HEK293 (cell line): ENCODE data around the gene PACRG.

Experiments
- CTCF ChIP-seq: fragments of 450-650 bp; formaldehyde crosslinking; IDR thresholded peaks from 2 replicates; pipeline ENCODE4 v1.5.1; 2016; ENCODE audit warnings: missing biosample characterization, missing genetic modification characterization
- KLF10 ChIP-seq: fragments of 450-650 bp; IDR thresholded peaks from 2 replicates; pipeline ENCODE4 v1.5.1; 2018; ENCODE audit warnings: missing biosample characterization, mild to moderate bottlenecking, missing genetic modification characterization
- MYNN ChIP-seq: fragments of 450-650 bp; formaldehyde crosslinking; IDR thresholded peaks from 2 replicates; pipeline ENCODE4 v1.5.1; 2016; ENCODE audit warnings: missing biosample characterization, missing genetic modification characterization, borderline replicate concordance
- OSR2 ChIP-seq: fragments of 450-650 bp; formaldehyde crosslinking; IDR thresholded peaks from 2 replicates; pipeline ENCODE4 v1.5.1; 2016; ENCODE audit warnings: missing biosample characterization, missing genetic modification characterization
- REST ChIP-seq: fragments of 450-650 bp; formaldehyde crosslinking; IDR thresholded peaks from 2 replicates; pipeline ENCODE4 v1.5.1; 2016; ENCODE audit warnings: missing biosample characterization, missing genetic modification characterization
- ZBTB10 ChIP-seq: fragments of 450-650 bp; formaldehyde crosslinking; IDR thresholded peaks from 2 replicates; pipeline ENCODE4 v1.5.1; 2016; ENCODE audit warnings: missing biosample characterization, missing genetic modification characterization
- ZBTB17 ChIP-seq: fragments of 450-650 bp; formaldehyde crosslinking; IDR thresholded peaks from 2 replicates; pipeline ENCODE4 v1.5.1; 2016; ENCODE audit warnings: missing biosample characterization, missing genetic modification characterization
- ZNF16 ChIP-seq: fragments of 450-650 bp; formaldehyde crosslinking; IDR thresholded peaks from 2 replicates; pipeline ENCODE4 v1.5.1; 2016; ENCODE audit warnings: low read depth, missing biosample characterization, missing genetic modification characterization
- ZNF274 ChIP-seq, 2 experiments: fragments of 200-500 bp in 1 of 2; fragments of 450-650 bp in 1 of 2; sonication (Bioruptor generic) in 1 of 2; formaldehyde crosslinking in 1 of 2; IDR thresholded peaks; 2 replicates each; pipeline versions ENCODE4 v1.5.1 to v1.6.1; 2014 to 2016; ENCODE audit warnings: borderline replicate concordance in 1 of 2, inconsistent platforms in 1 of 2, low read length in 1 of 2, missing biosample characterization in 1 of 2, missing genetic modification characterization in 1 of 2
- ZNF37A ChIP-seq: fragments of 450-650 bp; IDR thresholded peaks from 2 replicates; pipeline ENCODE4 v1.5.1; 2018; ENCODE audit warnings: missing biosample characterization, missing genetic modification characterization
- ZNF394 ChIP-seq: fragments of 450-650 bp; formaldehyde crosslinking; IDR thresholded peaks from 2 replicates; pipeline ENCODE4 v1.5.1; 2016; ENCODE audit warnings: missing biosample characterization, missing genetic modification characterization, mild to moderate bottlenecking, moderate library complexity, borderline replicate concordance
- ZNF580 ChIP-seq: fragments of 450-650 bp; formaldehyde crosslinking; IDR thresholded peaks from 2 replicates; pipeline ENCODE4 v1.5.1; 2016; ENCODE audit warnings: missing biosample characterization, missing genetic modification characterization
- ZNF585B ChIP-seq: fragments of 450-650 bp; formaldehyde crosslinking; IDR thresholded peaks from 2 replicates; pipeline ENCODE4 v1.5.1; 2016; ENCODE audit warnings: missing biosample characterization, missing genetic modification characterization
- ZNF843 ChIP-seq: fragments of 450-650 bp; formaldehyde crosslinking; IDR thresholded peaks from 2 replicates; pipeline ENCODE4 v1.5.1; 2016; ENCODE audit warnings: missing biosample characterization, missing genetic modification characterization

GRCh38 chr6:162681447-162681846 lies 46.3 kb upstream of the PACRG start:
- TF ChIP-seq KLF10 (no peak), ZNF580 (tag by site-specific recombination) (no peak), ZNF37A (no peak), CTCF (no peak), OSR2 (tag by site-specific recombination) (no peak), REST (no peak), ZNF843 (tag by site-specific recombination) (no peak), ZBTB10 (no peak), MYNN (tag by site-specific recombination) (no peak), ZNF585B (no peak), ZNF394 (tag by site-specific recombination) (no peak), ZNF16 (tag by site-specific recombination) (no peak), ZNF274 (IDR thresholded peaks at IDR 0.05; ENCODE audit: low read length) (no peak), ZNF274 (tag by site-specific recombination; IDR thresholded peaks at IDR 0.05; ENCODE audit: borderline replicate concordance) (no peak), ZBTB17 (tag by site-specific recombination) (no peak)
